Parathyroid adenoma (tissue), 2 donors: Measurements from ENCODE around the gene CAMK1D.

ENCODE experiments used
- H2AFZ ChIP-seq: fragments of 300-600 bp; sonication (generic); one replicate; pipeline ENCODE4 v1.7.0; 2017; ENCODE audit warnings: antibody characterized with exemption, mild to moderate bottlenecking
- H3K27ac ChIP-seq: fragments of 300-600 bp; sonication (generic); one replicate; pipeline ENCODE4 v1.7.0; 2017
- H3K27me3 ChIP-seq: fragments of 300-600 bp; sonication (generic); one replicate; pipeline ENCODE4 v1.7.0; 2017; ENCODE audit warnings: low read length; ENCODE audit not compliant: control insufficient read depth, insufficient read depth
- H3K36me3 ChIP-seq: fragments of 300-600 bp; sonication (generic); one replicate; pipeline ENCODE4 v1.7.0; 2017; ENCODE audit warnings: low read length; ENCODE audit not compliant: control insufficient read depth, insufficient read depth
- H3K4me1 ChIP-seq: fragments of 300-600 bp; sonication (generic); one replicate; pipeline ENCODE4 v1.7.0; 2017; ENCODE audit warnings: control low read depth
- H3K4me2 ChIP-seq: fragments of 300-600 bp; sonication (generic); one replicate; pipeline ENCODE4 v1.7.0; 2017; ENCODE audit warnings: low read length
- H3K4me3 ChIP-seq: fragments of 300-600 bp; sonication (generic); one replicate; pipeline ENCODE4 v1.7.0; 2017; ENCODE audit warnings: low read depth, low read length
- H3K79me2 ChIP-seq: fragments of 300-600 bp; sonication (generic); one replicate; pipeline ENCODE4 v1.7.0; 2017; ENCODE audit warnings: control low read depth
- H3K9ac ChIP-seq: fragments of 300-600 bp; sonication (generic); one replicate; pipeline ENCODE4 v1.7.0; 2017; ENCODE audit warnings: mild to moderate bottlenecking
- H3K9me3 ChIP-seq: fragments of 300-600 bp; sonication (generic); one replicate; pipeline ENCODE4 v1.7.0; 2017; ENCODE audit warnings: low read length; ENCODE audit not compliant: control insufficient read depth
- TF ChIP-seq, protein P1 (sequence below): fragments of 300-600 bp; sonication (generic); IDR thresholded peaks from one replicate; pipeline ENCODE4 v1.7.0; 2017; ENCODE audit warnings: antibody characterized with exemption, mild to moderate bottlenecking
- donor health status: primary hyperparathyroidism.

Gene CAMK1D

DNA sequence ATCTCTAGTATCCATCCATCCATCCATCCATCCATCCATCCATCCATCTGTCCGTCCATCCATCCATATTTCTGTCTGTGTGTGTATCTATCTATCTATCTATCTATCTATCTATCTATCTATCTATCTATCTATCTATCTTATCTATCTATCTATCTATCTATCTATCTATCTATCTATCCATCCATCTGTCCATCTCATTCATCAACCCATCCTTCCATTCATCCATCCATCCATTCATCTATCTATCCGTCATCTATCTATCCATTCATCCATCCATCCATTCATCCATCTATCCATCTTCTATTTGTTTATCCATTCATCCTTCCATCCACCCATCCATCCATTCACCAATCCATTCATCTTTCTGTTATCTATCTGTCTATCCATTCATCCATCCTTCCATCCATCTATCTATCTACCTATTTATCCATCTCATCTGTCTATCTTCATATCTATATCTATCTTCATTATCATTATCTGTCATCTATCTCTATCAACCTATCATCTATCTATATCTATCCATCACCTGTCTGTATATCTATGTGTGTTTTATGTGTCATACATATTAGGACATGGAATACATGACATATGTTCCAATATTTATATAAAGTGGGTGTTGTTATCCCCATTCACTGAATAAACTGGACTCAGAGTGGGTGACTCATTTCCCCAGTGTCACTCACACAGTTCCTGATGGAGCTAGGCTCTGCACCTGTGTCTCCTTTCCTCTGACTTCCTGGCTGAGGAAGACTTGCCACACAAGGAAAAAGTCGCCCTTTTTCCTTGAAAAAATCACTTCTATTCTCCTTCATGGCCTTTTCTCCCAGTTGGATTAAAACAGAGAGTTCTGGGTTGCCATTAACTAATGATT lies 452.1 kb downstream of the CAMK1D start:
- Histone ChIP-seq H3K27me3 (no peaks in the 10 kb centered on the region), H3K4me1 (no peaks in the 10 kb centered on the region), H3K27ac (no peak overlapping the region), H2AFZ (no peak overlapping the region), H3K4me2 (no peak overlapping the region), H3K9ac (no peak overlapping the region), H3K79me2 (no peaks in the 10 kb centered on the region), H3K4me3 (no peak overlapping the region), H3K9me3 (no peaks in the 10 kb centered on the region), H3K36me3 (no peaks in the 10 kb centered on the region)
- TF ChIP-seq, protein P1, sequence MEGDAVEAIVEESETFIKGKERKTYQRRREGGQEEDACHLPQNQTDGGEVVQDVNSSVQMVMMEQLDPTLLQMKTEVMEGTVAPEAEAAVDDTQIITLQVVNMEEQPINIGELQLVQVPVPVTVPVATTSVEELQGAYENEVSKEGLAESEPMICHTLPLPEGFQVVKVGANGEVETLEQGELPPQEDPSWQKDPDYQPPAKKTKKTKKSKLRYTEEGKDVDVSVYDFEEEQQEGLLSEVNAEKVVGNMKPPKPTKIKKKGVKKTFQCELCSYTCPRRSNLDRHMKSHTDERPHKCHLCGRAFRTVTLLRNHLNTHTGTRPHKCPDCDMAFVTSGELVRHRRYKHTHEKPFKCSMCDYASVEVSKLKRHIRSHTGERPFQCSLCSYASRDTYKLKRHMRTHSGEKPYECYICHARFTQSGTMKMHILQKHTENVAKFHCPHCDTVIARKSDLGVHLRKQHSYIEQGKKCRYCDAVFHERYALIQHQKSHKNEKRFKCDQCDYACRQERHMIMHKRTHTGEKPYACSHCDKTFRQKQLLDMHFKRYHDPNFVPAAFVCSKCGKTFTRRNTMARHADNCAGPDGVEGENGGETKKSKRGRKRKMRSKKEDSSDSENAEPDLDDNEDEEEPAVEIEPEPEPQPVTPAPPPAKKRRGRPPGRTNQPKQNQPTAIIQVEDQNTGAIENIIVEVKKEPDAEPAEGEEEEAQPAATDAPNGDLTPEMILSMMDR: no peak

- no peak overlapping the region for H3K4me2 ChIP-seq
- H3K27me3 ChIP-seq: no peaks in the 10 kb centered on the region
- no peak overlapping the region for H2AFZ ChIP-seq
- no peaks in the 10 kb centered on the region for H3K36me3 ChIP-seq
- TF ChIP-seq, protein P1: no peak
- H3K27ac ChIP-seq: no peak overlapping the region
- no peaks in the 10 kb centered on the region for H3K9me3 ChIP-seq
- no peaks in the 10 kb centered on the region for H3K4me1 ChIP-seq
- H3K79me2 ChIP-seq: no peaks in the 10 kb centered on the region
- no peak overlapping the region for H3K4me3 ChIP-seq
- H3K9ac ChIP-seq: no peak overlapping the region
These were observed 454.4 kb downstream of the CAMK1D start for GRCh38 chr10:12803776-12804175.

GRCh38 chr10:12806228-12807095 lies 457.1 kb downstream of the CAMK1D start:
- H3K4me1 ChIP-seq: no peaks in the 10 kb centered on the region
- H3K9me3 ChIP-seq: no peaks in the 10 kb centered on the region
- H3K4me2 ChIP-seq: no peak overlapping the region
- H3K9ac ChIP-seq: no peak overlapping the region
- no peak overlapping the region for H2AFZ ChIP-seq
- no peaks in the 10 kb centered on the region for H3K79me2 ChIP-seq
- H3K27me3 ChIP-seq: no peaks in the 10 kb centered on the region
- no peak overlapping the region for H3K27ac ChIP-seq
- TF ChIP-seq, protein P1: no peak
- H3K36me3 ChIP-seq: no peaks in the 10 kb centered on the region
- no peak overlapping the region for H3K4me3 ChIP-seq

GRCh38 chr10:12807096-12807755 lies 457.9 kb downstream of the CAMK1D start:
- no peak overlapping the region for H3K27ac ChIP-seq
- H3K36me3 ChIP-seq: no peaks in the 10 kb centered on the region
- H3K4me1 ChIP-seq: no peaks in the 10 kb centered on the region
- H3K27me3 ChIP-seq: no peaks in the 10 kb centered on the region
- H3K9ac ChIP-seq: no peak overlapping the region
- no peaks in the 10 kb centered on the region for H3K79me2 ChIP-seq
- TF ChIP-seq, protein P1: no peak
- no peak overlapping the region for H3K4me3 ChIP-seq
- H2AFZ ChIP-seq: no peak overlapping the region
- no peaks in the 10 kb centered on the region for H3K9me3 ChIP-seq
- H3K4me2 ChIP-seq: no peak overlapping the region
